ENCODE data around the gene PDIK1L. TPM values are rescaled to one million over a fixed set of nuclear protein-coding genes. Genes with fewer than 3 reads are reported as not detected.
A peak's percentile ranks its signal among the peaks of the same experiment; 100 is the strongest.

PDIK1L gene
- polyA plus RNA-seq, 1 donor (not counting 4 experiments of a cell fraction or from before 2014, with no cell fraction given), result 2.8 TPM

- no peaks in the 10 kb centered on the region for H3K9me1 ChIP-seq (ENCODE audit: control insufficient read depth, extremely low read depth, insufficient read depth, low read length)
- DNase-seq (ENCODE audit: low read depth, low spot score) (no peak), FAIRE-seq (no peak)
- no peaks in the 10 kb centered on the region for H3K27me3 ChIP-seq (ENCODE audit: control insufficient read depth, extremely low read depth, insufficient read depth, low read length)
- H3K4me1 ChIP-seq (ENCODE audit: control insufficient read depth, extremely low read depth, insufficient read depth, low read length), result peaks cover 18% of the 10 kb centered on the region
- dilution Hi-C loops (cut with MboI; ENCODE audit: extremely low pct_ligation_motif_present, low sequenced_read_pairs), result no loop called here
- H3K9ac ChIP-seq (ENCODE audit: control insufficient read depth, extremely low read depth, insufficient read depth, low read length), result peak overlapping the region; percentile 86
- peak overlapping the region; percentile 99 for H2AFZ ChIP-seq (ENCODE audit: control insufficient read depth, low read length)
- no peaks in the 10 kb centered on the region for H4K20me1 ChIP-seq (ENCODE audit: control insufficient read depth, extremely low read depth, insufficient read depth, low read length)
- H3K9me3 ChIP-seq (ENCODE audit: control insufficient read depth, low read depth, low read length), result no peaks in the 10 kb centered on the region
- peak overlapping the region; percentile 93 for H3K4me2 ChIP-seq (ENCODE audit: control insufficient read depth, extremely low read depth, insufficient read depth, low read depth, low read length)
- peak overlapping the region; percentile 61 for H3K27ac ChIP-seq (ENCODE audit: control insufficient read depth, insufficient read depth, low read length)
- H3K79me2 ChIP-seq (ENCODE audit: control insufficient read depth, insufficient read depth, low read length), result peaks cover 7% of the 10 kb centered on the region
- H3K4me3 ChIP-seq (ENCODE audit: control insufficient read depth in 2 of 3, extremely low read depth in 1 of 3, insufficient read depth in 2 of 3, low read depth in 1 of 3, low read length in 3 of 3), result peak overlapping the region; percentile 90 to 99 (median 97)
- H3K36me3 ChIP-seq (ENCODE audit: control insufficient read depth in 2 of 2, extremely low read depth in 1 of 2, insufficient read depth in 2 of 2, low read length in 2 of 2), result peaks cover 2 to 6% of the 10 kb centered on the region in 2 experiments
- TF ChIP-seq, protein P1, sequence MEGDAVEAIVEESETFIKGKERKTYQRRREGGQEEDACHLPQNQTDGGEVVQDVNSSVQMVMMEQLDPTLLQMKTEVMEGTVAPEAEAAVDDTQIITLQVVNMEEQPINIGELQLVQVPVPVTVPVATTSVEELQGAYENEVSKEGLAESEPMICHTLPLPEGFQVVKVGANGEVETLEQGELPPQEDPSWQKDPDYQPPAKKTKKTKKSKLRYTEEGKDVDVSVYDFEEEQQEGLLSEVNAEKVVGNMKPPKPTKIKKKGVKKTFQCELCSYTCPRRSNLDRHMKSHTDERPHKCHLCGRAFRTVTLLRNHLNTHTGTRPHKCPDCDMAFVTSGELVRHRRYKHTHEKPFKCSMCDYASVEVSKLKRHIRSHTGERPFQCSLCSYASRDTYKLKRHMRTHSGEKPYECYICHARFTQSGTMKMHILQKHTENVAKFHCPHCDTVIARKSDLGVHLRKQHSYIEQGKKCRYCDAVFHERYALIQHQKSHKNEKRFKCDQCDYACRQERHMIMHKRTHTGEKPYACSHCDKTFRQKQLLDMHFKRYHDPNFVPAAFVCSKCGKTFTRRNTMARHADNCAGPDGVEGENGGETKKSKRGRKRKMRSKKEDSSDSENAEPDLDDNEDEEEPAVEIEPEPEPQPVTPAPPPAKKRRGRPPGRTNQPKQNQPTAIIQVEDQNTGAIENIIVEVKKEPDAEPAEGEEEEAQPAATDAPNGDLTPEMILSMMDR (optimal IDR thresholded peaks at IDR 0.05 in 1 of 3, IDR thresholded peaks at IDR 0.05 in 1 of 3, conservative IDR thresholded peaks at IDR 0.05 in 1 of 3; ENCODE audit: extremely low read depth in 1 of 3, insufficient read depth in 2 of 3, low read length in 3 of 3), result no peak
- no peak for TF ChIP-seq EZH2 (IDR thresholded peaks at IDR 0.05; ENCODE audit: low read length)
These were observed 767 bp downstream of the PDIK1L start for GRCh38 chr1:26112407-26112775.

GRCh38 chr1:26114165-26114927 lies 2.7 kb downstream of the PDIK1L start:
- FAIRE-seq, result no peak
- Histone ChIP-seq H3K9me3 (ENCODE audit: control insufficient read depth, low read depth, low read length) (no peaks in the 10 kb centered on the region), H3K4me3 (ENCODE audit: control insufficient read depth in 2 of 3, extremely low read depth in 1 of 3, insufficient read depth in 2 of 3, low read depth in 1 of 3, low read length in 3 of 3) (no peak overlapping the region), H3K36me3 (ENCODE audit: control insufficient read depth in 2 of 2, extremely low read depth in 1 of 2, insufficient read depth in 2 of 2, low read length in 2 of 2) (peaks cover 2 to 6% of the 10 kb centered on the region in 2 experiments), H3K9ac (ENCODE audit: control insufficient read depth, extremely low read depth, insufficient read depth, low read length) (no peak overlapping the region), H3K79me2 (ENCODE audit: control insufficient read depth, insufficient read depth, low read length) (peaks cover 7% of the 10 kb centered on the region), H3K9me1 (ENCODE audit: control insufficient read depth, extremely low read depth, insufficient read depth, low read length) (no peaks in the 10 kb centered on the region), H3K4me1 (ENCODE audit: control insufficient read depth, extremely low read depth, insufficient read depth, low read length) (peaks cover 18% of the 10 kb centered on the region), H3K27me3 (ENCODE audit: control insufficient read depth, extremely low read depth, insufficient read depth, low read length) (no peaks in the 10 kb centered on the region), H4K20me1 (ENCODE audit: control insufficient read depth, extremely low read depth, insufficient read depth, low read length) (no peaks in the 10 kb centered on the region), H3K27ac (ENCODE audit: control insufficient read depth, insufficient read depth, low read length) (no peak overlapping the region), H2AFZ (ENCODE audit: control insufficient read depth, low read length) (no peak overlapping the region), H3K4me2 (ENCODE audit: control insufficient read depth, extremely low read depth, insufficient read depth, low read depth, low read length) (no peak overlapping the region)
- DNase-seq (ENCODE audit: low read depth, low spot score), result no peak
- TF ChIP-seq, protein P1 (optimal IDR thresholded peaks at IDR 0.05 in 1 of 3, IDR thresholded peaks at IDR 0.05 in 1 of 3, conservative IDR thresholded peaks at IDR 0.05 in 1 of 3; ENCODE audit: extremely low read depth in 1 of 3, insufficient read depth in 2 of 3, low read length in 3 of 3), result no peak
- no peak for TF ChIP-seq EZH2 (IDR thresholded peaks at IDR 0.05; ENCODE audit: low read length)
- dilution Hi-C loops (cut with MboI; ENCODE audit: extremely low pct_ligation_motif_present, low sequenced_read_pairs), result no loop called here

All from keratinocyte (primary cell).